ENCODE measurements around the gene SRM.
"Not testable (repeated sequence)": the region's sequence is repeated elsewhere in the genome, so short reads cannot be mapped to it uniquely, and the experiment has no call there.

The SRM gene

DNA sequence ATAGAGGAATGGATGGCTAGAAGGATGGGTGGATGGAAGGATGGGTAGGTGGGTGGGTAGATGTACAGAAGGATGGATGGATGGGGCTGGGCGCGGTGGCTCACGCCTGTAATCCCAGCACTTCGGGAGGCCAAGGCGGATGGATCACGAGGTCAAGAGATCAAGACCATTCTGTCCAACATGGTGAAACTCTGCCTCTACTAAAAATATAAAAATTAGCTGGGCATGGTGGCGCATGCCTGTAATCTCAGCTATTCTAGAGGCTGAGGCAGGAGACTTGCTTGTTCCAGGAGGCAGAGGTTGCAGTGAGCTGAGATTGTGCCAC, 19.8 kb downstream of the SRM start:
- not testable (repeated sequence) for H4K91ac ChIP-seq (ENCODE audit: low read length); H2AFZ ChIP-seq (ENCODE audit: low read depth, low read length); H3K9ac ChIP-seq (ENCODE audit: low read length); DNase-seq; H3K4me2 ChIP-seq (ENCODE audit: low read length, poor library complexity, severe bottlenecking); H3K9me3 ChIP-seq (ENCODE audit: control insufficient read depth, low read length); H2BK5ac ChIP-seq (ENCODE audit: low read depth, low read length, poor library complexity, severe bottlenecking); H3K4me1 ChIP-seq (ENCODE audit: control insufficient read depth, insufficient read depth, low read depth, low read length); H2BK120ac ChIP-seq (ENCODE audit: low read depth, low read length); H3K4me3 ChIP-seq (ENCODE audit: insufficient read depth in 1 of 2, low read depth in 1 of 2, low read length in 2 of 2); H3K79me1 ChIP-seq (replicated peaks; ENCODE audit: low read length, poor library complexity, severe bottlenecking); H3K14ac ChIP-seq (ENCODE audit: low read length in 2 of 2); H3K4ac ChIP-seq (ENCODE audit: low read depth in 1 of 2, low read length in 2 of 2); H3K27ac ChIP-seq (ENCODE audit: low read length, poor library complexity, severe bottlenecking); H3K23ac ChIP-seq (ENCODE audit: low read length in 2 of 2); H2BK12ac ChIP-seq (ENCODE audit: low read length in 2 of 2); H3K18ac ChIP-seq (ENCODE audit: low read depth in 1 of 2, low read length in 2 of 2); H3K36me3 ChIP-seq (ENCODE audit: control insufficient read depth in 1 of 2, insufficient read depth in 2 of 2, low read depth in 1 of 2, low read length in 2 of 2); H4K8ac ChIP-seq (ENCODE audit: low read length); H2AK5ac ChIP-seq (ENCODE audit: low read length, severe bottlenecking); H2BK15ac ChIP-seq (ENCODE audit: low read depth, poor library complexity, severe bottlenecking)
- WGBS: 98% methylated on average over 3 of the region's 7 CpGs
- H3K27me3 ChIP-seq (ENCODE audit: control insufficient read depth in 1 of 2, insufficient read depth in 1 of 2, low read length in 2 of 2): peaks cover 12 to 39% of the 10 kb centered on the region in 2 experiments

DNA sequence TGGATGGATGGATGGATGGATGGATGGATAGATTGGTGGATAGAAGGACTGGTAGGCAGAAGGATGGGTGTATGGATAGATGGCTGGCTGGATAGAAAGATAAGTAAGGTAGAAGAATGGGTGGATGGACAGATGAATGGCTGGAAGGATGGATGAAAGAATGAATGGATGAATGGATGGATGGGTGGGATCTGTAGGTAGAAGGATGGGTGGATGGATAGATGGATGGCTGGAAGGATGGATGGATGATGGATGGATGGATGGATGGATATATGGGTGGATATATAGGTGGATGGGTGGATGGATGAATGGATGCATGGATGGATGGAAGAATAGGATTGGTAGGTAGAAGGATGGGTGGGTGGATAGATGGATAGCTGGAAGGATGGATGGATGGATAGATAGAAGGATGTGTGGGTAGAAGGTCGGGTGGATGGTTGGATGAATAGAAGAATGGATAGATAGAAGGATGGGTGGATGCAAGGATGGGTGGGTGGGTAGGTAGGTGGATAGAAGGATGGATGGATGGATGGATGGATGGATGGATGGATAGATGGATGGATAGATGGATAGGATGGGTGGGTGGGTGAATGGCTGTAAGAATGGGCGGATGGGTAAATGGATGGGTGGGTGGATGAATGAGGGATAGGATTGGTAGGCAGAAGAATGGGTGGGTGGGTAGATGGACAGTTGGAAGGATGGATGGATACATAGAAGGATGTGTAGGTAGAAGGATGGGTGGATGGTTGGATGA, 20.3 kb downstream of the SRM start:
- Histone ChIP-seq H3K4me2 (ENCODE audit: low read length, poor library complexity, severe bottlenecking) (no peak overlapping the region), H2BK12ac (ENCODE audit: low read length in 2 of 2) (no peak overlapping the region), H2AK5ac (ENCODE audit: low read length, severe bottlenecking) (no peak overlapping the region), H3K4ac (ENCODE audit: low read depth in 1 of 2, low read length in 2 of 2) (no peak overlapping the region), H3K4me3 (ENCODE audit: insufficient read depth in 1 of 2, low read depth in 1 of 2, low read length in 2 of 2) (no peak overlapping the region), H3K18ac (ENCODE audit: low read depth in 1 of 2, low read length in 2 of 2) (no peak overlapping the region), H3K4me1 (ENCODE audit: control insufficient read depth, insufficient read depth, low read depth, low read length) (no peaks in the 10 kb centered on the region), H2BK120ac (ENCODE audit: low read depth, low read length) (no peak overlapping the region), H2AFZ (ENCODE audit: low read depth, low read length) (no peak overlapping the region), H3K79me1 (replicated peaks; ENCODE audit: low read length, poor library complexity, severe bottlenecking) (no peaks in the 10 kb centered on the region), H4K8ac (ENCODE audit: low read length) (no peak overlapping the region), H3K23ac (ENCODE audit: low read length in 2 of 2) (no peak overlapping the region), H4K91ac (ENCODE audit: low read length) (no peak overlapping the region), H3K27me3 (ENCODE audit: control insufficient read depth in 1 of 2, insufficient read depth in 1 of 2, low read length in 2 of 2) (peaks cover 12 to 39% of the 10 kb centered on the region in 2 experiments), H2BK15ac (ENCODE audit: low read depth, poor library complexity, severe bottlenecking) (no peak overlapping the region), H3K9ac (ENCODE audit: low read length) (no peak overlapping the region), H3K14ac (ENCODE audit: low read length in 2 of 2) (no peak overlapping the region), H3K27ac (ENCODE audit: low read length, poor library complexity, severe bottlenecking) (no peak overlapping the region), H2BK5ac (ENCODE audit: low read depth, low read length, poor library complexity, severe bottlenecking) (no peak overlapping the region), H3K36me3 (ENCODE audit: control insufficient read depth in 1 of 2, insufficient read depth in 2 of 2, low read depth in 1 of 2, low read length in 2 of 2) (no peaks in the 10 kb centered on the region), H3K9me3 (ENCODE audit: control insufficient read depth, low read length) (peaks cover 7% of the 10 kb centered on the region)
- DNase-seq: no peak
- 68% methylated on average over 2 of the region's 2 CpGs for WGBS

GRCh38 chr1:11037740-11038182, 22.1 kb downstream of the SRM start:
- Histone ChIP-seq H2AK5ac (ENCODE audit: low read length, severe bottlenecking) (no peak overlapping the region), H3K23ac (ENCODE audit: low read length in 2 of 2) (no peak overlapping the region), H3K14ac (ENCODE audit: low read length in 2 of 2) (no peak overlapping the region), H3K79me1 (replicated peaks; ENCODE audit: low read length, poor library complexity, severe bottlenecking) (no peaks in the 10 kb centered on the region), H2BK120ac (ENCODE audit: low read depth, low read length) (no peak overlapping the region), H3K9ac (ENCODE audit: low read length) (no peak overlapping the region), H3K27me3 (ENCODE audit: control insufficient read depth in 1 of 2, insufficient read depth in 1 of 2, low read length in 2 of 2) (peaks cover 12 to 32% of the 10 kb centered on the region in 2 experiments), H2BK15ac (ENCODE audit: low read depth, poor library complexity, severe bottlenecking) (no peak overlapping the region), H3K4me1 (ENCODE audit: control insufficient read depth, insufficient read depth, low read depth, low read length) (no peaks in the 10 kb centered on the region), H3K4me2 (ENCODE audit: low read length, poor library complexity, severe bottlenecking) (no peak overlapping the region), H2BK5ac (ENCODE audit: low read depth, low read length, poor library complexity, severe bottlenecking) (no peak overlapping the region), H4K8ac (ENCODE audit: low read length) (no peak overlapping the region), H3K36me3 (ENCODE audit: control insufficient read depth in 1 of 2, insufficient read depth in 2 of 2, low read depth in 1 of 2, low read length in 2 of 2) (no peaks in the 10 kb centered on the region), H3K4ac (ENCODE audit: low read depth in 1 of 2, low read length in 2 of 2) (no peak overlapping the region), H3K18ac (ENCODE audit: low read depth in 1 of 2, low read length in 2 of 2) (no peak overlapping the region), H3K27ac (ENCODE audit: low read length, poor library complexity, severe bottlenecking) (no peak overlapping the region), H3K9me3 (ENCODE audit: control insufficient read depth, low read length) (peaks cover 7% of the 10 kb centered on the region), H4K91ac (ENCODE audit: low read length) (no peak overlapping the region), H2AFZ (ENCODE audit: low read depth, low read length) (no peak overlapping the region), H3K4me3 (ENCODE audit: insufficient read depth in 1 of 2, low read depth in 1 of 2, low read length in 2 of 2) (no peak overlapping the region), H2BK12ac (ENCODE audit: low read length in 2 of 2) (no peak overlapping the region)
- peak; percentile 80 for DNase-seq
- WGBS: 2% methylated on average over 7 of the region's 8 CpGs

- not testable (repeated sequence) for H3K14ac ChIP-seq (ENCODE audit: low read length in 2 of 2); DNase-seq; H3K4me2 ChIP-seq (ENCODE audit: low read length, poor library complexity, severe bottlenecking); H2AFZ ChIP-seq (ENCODE audit: low read depth, low read length); H2AK5ac ChIP-seq (ENCODE audit: low read length, severe bottlenecking); H3K18ac ChIP-seq (ENCODE audit: low read depth in 1 of 2, low read length in 2 of 2); H2BK120ac ChIP-seq (ENCODE audit: low read depth, low read length); H3K4me1 ChIP-seq (ENCODE audit: control insufficient read depth, insufficient read depth, low read depth, low read length); H2BK5ac ChIP-seq (ENCODE audit: low read depth, low read length, poor library complexity, severe bottlenecking); H4K91ac ChIP-seq (ENCODE audit: low read length); H2BK12ac ChIP-seq (ENCODE audit: low read length in 2 of 2); H3K79me1 ChIP-seq (replicated peaks; ENCODE audit: low read length, poor library complexity, severe bottlenecking); H2BK15ac ChIP-seq (ENCODE audit: low read depth, poor library complexity, severe bottlenecking); H3K27ac ChIP-seq (ENCODE audit: low read length, poor library complexity, severe bottlenecking); H3K9me3 ChIP-seq (ENCODE audit: control insufficient read depth, low read length); H3K4me3 ChIP-seq (ENCODE audit: insufficient read depth in 1 of 2, low read depth in 1 of 2, low read length in 2 of 2); H3K23ac ChIP-seq (ENCODE audit: low read length in 2 of 2); H3K4ac ChIP-seq (ENCODE audit: low read depth in 1 of 2, low read length in 2 of 2); H4K8ac ChIP-seq (ENCODE audit: low read length); H3K9ac ChIP-seq (ENCODE audit: low read length); H3K36me3 ChIP-seq (ENCODE audit: control insufficient read depth in 1 of 2, insufficient read depth in 2 of 2, low read depth in 1 of 2, low read length in 2 of 2)
- 60% methylated on average over 14 of the region's 18 CpGs for WGBS
- H3K27me3 ChIP-seq (ENCODE audit: control insufficient read depth in 1 of 2, insufficient read depth in 1 of 2, low read length in 2 of 2): peaks cover 12 to 26% of the 10 kb centered on the region in 2 experiments
Observed at GRCh38 chr1:11037019-11037739, 22.6 kb downstream of the SRM start.

Measured in mesenchymal stem cell (in vitro differentiated cells and primary cell).